GM20000 (cell line): ENCODE measurements around the gene TSPO2.

ENCODE experiments used
- DNase-seq: peaks from one replicate; pipeline ENCODE4 v3.0.0; 2012; ENCODE audit warnings: low spot score
- CTCF ChIP-seq: IDR thresholded peaks from 2 replicates; pipeline ENCODE4 v1.5.1; 2012; ENCODE audit warnings: mild to moderate bottlenecking, control low read depth; ENCODE audit errors: extremely low read depth, missing control alignments

Gene TSPO2

GRCh38 chr6:41045664-41046063 is 3.4 kb downstream of the TSPO2 start:
- no peak for TF ChIP-seq CTCF
- DNase-seq = no peak

GRCh38 chr6:41046084-41046483 is 3.8 kb downstream of the TSPO2 start:
- no peak for TF ChIP-seq CTCF
- DNase-seq = no peak

DNA sequence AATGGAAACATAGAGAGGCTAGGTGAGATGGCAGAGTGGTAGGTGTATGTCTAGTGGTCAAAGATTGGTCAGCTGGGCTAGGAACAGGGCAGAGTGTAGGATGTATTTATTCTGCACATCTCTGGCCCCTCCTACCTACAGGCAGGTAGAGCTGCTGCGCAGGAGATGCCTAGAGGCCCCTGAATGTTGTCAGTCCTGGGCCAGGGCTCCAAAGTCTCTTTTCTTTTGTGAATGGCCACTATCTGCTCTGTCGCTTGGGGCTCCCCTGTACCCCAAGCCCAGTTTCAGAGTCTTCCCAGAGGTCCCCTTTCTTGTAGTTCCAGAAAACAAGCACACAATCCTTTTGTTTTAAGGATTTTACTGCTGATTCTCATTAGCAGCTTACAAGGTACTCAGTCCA is 5.0 kb downstream of the TSPO2 start:
- DNase-seq = no peak
- TF ChIP-seq CTCF = no peak

DNA sequence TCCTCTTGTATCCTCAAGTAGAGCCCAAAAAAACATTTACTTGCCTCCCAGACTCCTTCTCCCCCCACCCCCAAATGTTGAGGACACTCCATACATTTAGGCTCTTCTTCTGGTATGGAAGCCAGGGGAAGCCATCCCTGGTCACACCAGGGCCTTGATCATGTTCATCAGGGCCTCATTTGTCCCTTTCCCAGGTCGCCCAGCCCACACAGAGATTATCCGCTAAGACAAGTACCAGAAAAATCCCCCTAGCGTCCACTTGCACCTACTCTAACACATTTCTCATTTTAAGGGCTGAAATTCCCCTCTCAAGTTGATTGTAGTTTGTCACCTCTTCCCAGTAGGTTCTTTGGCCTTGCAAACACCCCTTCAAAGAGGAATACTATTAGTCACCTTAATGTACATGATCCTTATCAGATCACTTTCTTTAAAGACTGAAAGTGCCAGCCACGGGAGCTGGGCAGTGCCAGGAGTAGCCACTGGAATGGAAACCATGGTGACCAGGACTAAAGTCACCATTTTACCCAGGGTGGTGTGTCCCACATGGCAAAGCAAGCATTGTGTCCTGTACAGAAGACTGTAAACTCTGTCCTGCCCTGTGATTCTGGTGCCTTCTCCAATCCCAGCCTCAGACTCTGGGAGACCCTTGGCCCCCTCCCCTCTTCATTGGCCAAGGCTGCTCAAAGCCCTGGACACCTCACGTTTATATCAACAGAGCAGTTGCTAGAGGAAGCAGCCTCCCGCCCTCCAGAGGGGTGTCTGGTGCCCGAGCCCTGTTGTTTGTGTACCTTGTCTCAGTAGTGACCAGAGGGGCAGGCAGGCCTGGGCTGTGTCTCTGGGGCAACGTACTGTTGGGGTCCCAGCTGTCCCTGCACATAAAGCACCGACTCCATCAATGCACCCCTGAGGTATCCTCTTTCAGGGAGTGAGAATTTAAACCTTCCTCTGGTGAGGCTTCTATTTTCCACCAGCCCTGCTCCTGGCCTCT is 5.8 kb downstream of the TSPO2 start:
- TF ChIP-seq CTCF = no peak
- peak; percentile 0 for DNase-seq

- DNase-seq = no peak
- TF ChIP-seq CTCF = no peak
Observed at GRCh38 chr6:41049521-41049920, 7.3 kb downstream of the TSPO2 start.

- TF ChIP-seq CTCF = no peak
- no peak for DNase-seq
Observed at GRCh38 chr6:41049955-41050354, 7.7 kb downstream of the TSPO2 start.

DNA sequence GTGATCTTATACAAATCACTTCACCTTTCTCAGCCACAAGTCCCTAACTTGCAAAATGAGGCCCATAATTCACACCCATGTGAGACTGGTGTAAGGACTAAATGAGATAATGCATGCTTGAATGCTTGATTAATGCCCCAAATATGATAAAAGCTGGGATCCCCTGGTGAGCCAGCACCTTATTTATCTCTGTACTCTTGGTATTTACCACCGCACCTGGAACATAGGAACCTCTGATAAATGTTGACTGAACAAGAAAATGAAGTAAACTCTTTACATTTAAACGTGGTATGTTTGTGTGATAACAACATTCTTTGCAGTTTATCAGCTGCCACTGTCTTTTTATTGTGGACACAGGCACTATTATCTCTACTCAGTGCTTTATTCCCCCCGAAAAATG is 8.3 kb downstream of the TSPO2 start:
- TF ChIP-seq CTCF = no peak
- no peak for DNase-seq
